Measurements from ENCODE around the gene MBTD1.
"Not testable (repeated sequence)": the region's sequence is repeated elsewhere in the genome, so short reads cannot be mapped to it uniquely, and the experiment has no call there.

Gene MBTD1

DNA sequence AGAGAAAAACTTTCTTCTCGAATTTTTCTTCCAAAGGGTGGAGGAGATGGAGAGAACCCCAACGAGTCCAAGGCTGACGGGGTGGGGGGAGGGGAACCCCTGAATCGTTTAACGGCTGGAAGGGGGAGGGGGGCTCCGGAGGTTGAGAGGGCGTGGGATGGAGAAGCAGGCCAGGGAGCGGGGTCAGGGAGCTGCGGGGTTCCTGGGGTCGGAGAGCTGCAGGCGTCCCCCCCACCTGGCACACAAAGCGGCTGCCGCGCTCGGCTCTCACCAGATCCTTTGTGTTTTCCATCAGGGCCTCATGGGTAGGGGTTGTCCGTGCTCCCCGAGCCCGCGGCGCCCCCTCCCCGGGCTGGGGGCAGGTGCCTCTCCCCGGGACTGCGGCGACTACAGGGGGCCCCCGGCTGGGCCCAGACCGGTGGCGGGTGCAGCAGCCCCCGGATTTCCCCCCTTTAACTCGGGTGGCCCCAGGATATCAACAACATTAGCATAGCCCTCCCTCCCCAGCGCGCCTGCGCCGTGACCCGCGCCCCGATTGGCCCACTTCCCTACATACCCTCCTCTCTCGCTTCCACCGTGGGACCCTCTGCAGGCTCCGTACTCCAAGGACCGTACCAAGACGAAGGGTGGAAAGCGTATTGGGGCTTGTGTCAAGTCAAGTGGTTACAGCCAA is at the start of gene MBTD1:
TSS of gene MBTD1 (minus strand) at position 486 of the 673 bp plus-strand sequence. CDS start 34,888 bp downstream, outside the sequence.
- peak; percentile 99 for DNase-seq

DNA sequence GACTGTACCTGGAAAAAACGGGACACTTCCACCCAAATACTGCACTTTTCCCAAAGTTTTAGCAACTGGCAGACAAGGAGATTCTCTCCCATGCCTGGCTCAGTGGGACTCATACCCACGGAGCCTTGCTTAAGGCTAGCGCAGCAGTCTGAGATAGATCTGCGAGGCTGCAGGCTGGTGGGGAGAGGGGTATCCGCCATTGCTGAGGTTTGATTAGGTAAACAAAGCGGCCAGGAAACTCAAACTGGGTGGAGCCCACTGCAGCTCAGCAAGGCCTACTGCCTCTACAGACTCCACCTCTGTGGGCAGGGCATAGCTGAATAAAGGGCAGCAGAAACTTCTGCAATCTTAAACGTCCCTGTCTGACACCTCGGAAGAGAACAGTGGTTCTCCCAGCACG is 45.3 kb upstream of the MBTD1 start:
- DNase-seq = no peak

DNA sequence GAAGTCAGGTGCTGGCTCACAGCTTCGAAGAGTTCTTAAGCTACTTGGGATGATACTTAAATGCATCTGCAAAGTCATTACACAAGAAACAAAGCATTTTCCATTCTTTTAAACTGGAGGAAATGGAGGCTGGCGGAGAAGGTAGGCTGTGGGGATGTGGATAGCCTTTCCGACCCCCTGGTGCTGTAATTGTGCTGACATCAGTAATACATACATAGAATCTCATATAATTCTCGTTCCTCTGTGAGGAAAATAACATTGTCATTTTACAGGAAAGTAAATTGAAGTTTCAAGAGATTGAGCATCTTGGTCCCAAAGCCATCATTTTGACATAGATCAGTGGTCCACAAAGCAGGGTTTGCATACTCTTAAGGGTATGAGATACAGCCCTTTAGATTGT is 40.0 kb upstream of the MBTD1 start:
- DNase-seq = no peak

DNA sequence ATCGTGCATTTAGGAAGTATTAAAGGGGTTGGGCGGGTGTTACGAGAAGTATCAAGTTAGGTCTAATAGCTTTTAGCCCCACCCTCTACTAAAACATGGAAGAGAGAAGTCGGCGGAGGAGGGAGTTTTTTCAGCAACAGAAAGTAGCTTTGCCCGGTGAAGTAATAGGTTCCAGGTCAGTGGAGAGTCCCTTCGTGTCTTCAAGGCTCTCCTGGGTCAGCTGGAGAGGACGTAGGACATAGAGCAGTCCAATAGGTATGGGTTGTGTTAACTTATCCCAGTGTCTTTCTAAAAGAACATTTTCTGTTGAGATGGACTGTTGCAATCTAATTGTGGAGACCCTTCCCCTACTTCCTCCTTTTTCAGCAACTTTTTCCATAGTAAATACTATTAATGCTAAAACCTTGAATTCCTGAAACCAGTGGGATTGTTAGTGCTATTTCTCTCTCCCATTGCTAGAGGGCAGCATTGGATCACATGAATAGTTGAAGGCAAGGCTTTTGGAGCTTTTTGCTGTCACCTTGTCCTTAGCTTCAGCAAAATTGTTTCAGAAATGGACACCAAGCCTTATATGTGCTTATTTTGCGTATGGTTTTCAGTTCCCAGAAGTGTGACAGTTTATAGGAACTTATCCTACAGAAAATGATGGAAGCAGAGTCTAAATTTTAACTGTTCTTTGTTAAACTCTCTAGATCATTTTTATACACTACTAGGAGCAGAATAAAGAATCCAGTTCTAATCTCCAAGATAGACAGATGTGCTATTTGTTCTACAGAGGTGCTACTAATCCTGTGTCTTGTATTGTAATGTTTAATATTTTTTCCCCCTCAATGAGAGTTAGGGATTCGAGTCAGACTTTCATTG is 38.9 kb upstream of the MBTD1 start:
- no peak for DNase-seq

DNA sequence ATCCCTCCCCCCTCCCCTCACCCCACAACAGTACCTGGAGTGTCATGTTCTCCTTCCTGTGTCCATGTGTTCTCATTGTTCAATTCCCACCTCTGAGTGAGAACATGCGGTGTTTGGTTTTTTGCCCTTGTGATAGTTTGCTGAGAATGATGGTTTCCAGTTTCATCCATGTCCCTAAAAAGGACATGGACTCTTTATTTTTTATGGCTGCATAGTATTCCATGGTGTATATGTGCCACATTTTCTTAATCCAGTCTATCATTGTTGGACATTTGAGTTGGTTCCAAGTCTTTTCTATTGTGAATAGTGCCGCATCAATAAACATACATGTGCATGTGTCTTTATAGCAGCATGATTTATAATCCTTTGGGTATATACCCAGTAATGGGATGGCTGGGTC is 34.5 kb upstream of the MBTD1 start:
- not testable (repeated sequence) for DNase-seq

DNA sequence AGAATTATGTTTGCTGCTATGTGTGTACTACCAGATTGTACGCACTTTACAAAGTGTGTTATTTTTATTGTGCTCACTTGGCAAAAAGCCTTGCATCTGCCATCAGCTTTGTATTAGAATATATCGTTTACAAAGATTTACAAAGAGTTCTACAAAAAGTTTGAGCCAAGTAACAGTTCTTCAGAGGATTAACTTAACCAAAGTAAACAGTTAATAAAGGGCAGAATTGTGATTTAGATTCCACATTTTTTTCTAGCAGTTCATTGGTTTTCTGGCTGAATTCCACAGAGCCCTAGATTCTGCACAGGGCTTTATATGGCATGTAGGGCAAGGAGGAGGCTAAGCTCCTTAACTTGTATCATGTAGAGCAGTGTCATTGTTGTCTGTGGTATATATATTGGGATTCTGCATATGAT is 29.9 kb upstream of the MBTD1 start:
- DNase-seq = no peak

DNA sequence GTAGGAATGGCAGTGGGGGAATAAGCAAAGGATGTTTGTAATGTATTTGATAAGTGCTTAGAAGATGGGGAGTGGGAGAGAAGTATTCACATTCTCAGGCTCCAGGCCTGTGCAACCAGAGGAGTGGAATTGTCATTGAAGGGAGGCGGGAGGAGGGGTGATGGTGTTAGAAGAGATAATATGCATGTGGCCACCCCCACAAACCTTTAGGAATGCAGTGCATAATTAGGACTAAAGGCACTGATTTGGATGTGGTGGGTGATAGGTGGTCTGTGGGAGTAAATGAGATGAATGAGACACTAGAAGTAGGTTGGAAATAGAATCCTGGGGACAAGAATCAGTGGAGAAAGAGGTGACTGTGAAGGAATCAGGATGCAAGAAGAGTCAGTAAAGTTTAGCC is 27.6 kb upstream of the MBTD1 start:
- DNase-seq = no peak

DNA sequence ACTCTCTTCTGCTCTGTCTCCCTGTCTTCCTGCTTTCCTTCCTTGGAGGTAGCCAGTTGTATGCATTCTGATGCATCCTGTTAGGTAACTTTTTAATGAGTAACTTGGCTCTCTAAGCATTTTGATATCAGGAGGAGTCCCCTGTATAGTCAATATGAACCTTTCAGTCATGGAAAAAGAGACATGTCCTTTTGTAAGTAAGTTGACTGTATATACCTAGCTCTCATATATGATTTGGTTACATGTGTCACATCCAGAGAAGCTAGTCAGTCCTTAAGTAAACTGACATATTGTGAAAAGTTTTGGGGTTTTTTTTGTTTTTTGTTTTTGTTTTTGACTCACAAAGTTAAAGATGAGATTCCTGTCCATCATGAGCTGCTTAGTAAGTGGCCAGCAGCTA is 19.3 kb upstream of the MBTD1 start:
- no peak for DNase-seq

DNA sequence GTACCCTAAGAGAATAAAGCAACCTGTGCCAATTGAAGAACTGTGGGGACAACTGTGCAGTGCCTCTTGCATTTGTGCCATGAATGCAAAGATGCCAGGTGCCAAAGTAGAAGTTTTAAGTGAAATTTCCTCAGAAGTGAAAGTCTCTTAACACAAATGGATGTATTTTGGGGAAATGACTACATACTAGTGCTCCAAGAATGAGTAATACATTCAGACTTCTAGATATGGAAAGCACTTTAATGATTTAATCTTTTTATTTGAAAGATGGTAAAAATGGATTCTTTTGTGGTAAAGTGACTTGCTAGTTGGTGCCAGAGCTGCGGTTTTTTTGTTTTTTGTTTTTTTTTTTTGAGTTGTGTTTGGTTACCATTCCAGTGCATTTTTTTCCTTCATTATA is 15.5 kb upstream of the MBTD1 start:
- no peak for DNase-seq

DNA sequence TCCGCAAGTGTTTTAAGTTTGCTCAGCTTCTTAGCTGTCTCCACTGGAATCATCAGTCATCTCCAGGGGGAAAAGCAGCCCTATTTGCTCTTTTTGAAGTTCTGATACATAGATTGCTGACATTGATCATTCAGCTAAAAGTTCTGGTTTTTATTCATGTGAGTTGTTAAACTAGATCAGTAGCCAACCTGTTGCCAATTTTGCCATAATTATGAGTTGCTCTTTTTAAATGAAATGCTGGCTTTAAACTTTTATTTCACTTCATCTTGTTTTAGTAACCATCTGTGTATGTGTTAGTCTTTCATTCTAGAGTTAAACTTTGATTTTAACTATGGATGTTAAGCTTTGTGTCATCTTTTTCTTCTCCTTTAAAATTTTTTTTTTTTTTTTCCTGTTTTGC is 13.0 kb upstream of the MBTD1 start:
- DNase-seq = no peak

DNA sequence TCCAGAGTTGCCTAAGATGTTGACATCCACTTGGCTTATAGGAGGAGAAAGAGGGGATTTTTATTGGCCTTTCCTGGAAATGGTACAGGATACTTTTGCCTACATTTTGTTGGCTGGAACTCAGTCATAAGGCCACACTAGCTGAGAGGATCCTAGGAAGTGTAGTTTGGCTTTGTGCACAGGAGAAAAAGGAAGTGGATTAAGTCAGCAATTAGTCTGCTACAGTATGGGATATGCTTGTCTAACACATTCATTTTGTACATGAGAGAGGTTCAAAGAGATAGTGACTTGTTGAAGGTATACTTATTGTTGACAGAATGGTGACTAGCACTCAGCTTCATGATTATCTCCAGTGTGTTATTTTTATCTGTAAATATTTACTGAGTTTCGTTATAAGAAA is 10.8 kb upstream of the MBTD1 start:
- no peak for DNase-seq

DNA sequence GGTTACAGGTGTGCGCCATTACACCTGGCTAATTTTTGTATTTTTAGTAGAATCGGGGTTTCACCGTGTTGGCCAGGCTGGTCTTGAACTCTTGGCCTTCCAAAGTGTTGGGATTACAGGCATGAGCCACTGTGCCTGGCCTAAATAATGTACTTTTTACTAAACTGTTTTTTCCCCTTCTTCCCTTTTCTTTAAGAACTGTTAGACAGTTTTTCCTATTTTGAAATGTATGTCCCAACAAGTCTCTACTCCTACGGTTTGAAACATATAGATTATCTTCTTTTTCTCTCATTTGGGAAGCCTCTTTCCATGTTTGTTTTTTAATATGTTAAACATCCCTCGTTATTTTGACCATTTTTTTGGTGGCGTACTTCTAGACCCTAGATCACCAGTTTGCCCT is 10.1 kb upstream of the MBTD1 start:
- no peak for DNase-seq

DNA sequence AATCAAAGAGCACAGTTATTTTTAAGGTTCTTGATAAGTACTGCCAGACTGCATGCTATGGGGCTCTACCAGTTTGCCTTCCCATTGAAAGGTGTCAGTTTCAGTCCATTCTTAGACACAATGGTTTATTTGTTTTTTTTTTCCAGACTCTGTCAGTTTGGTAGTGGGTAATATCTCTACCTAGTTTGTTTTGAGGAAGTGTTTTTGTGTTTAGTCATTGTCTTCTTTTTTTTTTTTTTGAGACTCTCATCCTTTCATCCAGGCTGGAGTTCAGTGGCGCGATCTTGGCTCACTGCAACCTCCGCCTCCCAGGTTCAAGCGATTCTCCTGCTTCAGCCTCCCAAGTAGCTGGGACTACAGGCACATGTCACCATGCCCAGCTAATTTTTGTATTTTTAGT is 4.6 kb upstream of the MBTD1 start:
- DNase-seq = not testable (repeated sequence)

DNA sequence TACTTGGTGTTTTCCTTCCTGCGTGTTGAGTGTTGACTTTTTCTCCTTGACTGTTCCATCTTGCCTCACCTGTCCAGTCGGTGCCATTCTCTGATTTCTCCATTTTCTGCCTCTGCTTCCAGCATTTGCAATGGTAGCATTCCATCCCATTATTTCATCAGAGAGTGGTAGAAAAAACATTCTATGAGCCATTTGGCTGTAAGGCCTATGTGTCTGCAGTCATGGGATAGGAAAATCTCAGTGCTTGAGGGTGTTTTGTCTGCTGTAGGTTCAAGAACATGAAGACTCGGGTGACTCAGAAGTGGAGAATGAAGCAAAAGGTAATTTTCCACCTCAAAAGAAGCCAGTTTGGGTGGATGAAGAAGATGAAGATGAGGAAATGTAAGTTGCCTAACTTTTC is 3.2 kb upstream of the MBTD1 start:
- no peak for DNase-seq

DNA sequence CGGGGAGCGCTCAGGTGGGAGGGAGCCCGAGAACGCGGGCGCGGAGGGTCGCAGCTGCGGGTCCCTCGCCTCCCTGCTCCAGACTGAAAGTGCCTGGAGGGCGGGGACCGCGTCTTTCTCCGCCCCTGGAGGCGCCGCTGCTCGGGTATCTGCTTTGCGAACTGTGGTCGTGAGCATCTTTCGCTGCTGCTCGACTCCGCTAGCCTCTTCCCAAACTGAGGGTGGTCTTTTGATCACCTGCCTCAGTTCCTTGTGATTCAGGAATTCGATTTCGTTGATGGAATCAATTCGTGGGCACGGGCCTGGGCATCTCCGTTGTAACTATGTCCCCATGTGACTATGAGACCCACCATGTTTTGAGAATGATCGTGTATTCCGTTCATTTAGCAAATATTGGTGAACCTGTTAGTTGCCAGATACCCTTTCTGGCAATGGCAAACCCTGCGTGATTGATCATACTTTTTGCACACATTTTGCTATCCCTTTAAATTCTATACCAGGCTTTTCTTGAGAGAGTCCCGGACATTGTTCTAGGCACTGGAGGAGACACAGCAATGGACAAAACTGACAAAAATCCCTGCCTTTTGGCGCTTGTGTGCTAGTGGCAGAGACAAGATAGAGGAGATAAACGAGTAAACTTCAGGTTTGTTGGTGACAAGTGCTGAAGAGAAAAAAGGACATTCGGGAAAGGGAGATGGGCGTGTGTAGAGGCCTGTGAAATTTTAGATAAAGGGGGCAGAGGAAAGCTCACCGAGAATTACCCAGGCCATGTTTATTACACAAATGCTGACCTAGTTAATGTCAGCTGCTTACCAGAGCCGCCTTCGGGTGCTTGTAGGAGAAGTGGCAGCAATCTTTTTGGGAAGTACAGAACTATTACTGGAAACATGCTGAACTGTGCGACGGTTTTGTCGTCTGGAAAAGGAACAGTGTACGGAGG is 1.4 kb upstream of the MBTD1 start:
- DNase-seq = peak; percentile 62

DNA sequence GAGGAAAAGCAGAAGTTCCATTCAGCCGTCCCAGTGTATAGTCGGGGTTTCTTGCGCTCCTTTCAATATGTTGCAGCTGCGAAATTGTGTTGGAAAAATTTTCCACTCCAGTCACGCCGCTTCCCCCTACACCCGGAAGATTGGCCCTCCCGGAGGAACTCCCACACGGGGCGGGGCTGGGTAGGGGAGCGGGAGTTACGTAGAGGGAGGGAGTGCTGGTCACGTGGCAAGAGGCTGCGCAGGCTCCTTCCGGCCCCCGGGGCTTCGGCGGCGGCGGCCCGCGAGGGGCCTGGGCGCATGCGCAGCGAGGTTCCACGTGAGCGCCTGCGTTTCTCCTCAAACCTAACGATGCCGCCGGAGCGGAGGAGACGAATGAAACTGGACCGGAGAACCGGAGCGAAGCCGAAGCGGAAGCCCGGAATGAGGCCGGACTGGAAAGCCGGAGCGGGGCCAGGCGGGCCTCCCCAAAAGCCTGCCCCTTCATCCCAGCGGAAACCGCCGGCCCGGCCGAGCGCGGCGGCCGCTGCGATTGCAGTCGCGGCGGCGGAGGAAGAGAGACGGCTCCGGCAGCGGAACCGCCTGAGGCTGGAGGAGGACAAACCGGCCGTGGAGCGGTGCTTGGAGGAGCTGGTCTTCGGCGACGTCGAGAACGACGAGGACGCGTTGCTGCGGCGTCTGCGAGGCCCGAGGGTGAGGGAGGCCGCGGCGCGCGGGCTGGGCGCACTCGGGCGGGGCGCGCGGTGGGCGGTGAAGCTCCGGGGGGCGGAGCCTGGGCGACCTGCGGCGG is 581 bp upstream of the MBTD1 start, which contains the start of gene UTP18:
TSS of gene UTP18 (plus strand) at position 310 of the 787 bp plus-strand sequence. CDS start at position 349, 39 bp downstream.
- peak; percentile 99 for DNase-seq

DNA sequence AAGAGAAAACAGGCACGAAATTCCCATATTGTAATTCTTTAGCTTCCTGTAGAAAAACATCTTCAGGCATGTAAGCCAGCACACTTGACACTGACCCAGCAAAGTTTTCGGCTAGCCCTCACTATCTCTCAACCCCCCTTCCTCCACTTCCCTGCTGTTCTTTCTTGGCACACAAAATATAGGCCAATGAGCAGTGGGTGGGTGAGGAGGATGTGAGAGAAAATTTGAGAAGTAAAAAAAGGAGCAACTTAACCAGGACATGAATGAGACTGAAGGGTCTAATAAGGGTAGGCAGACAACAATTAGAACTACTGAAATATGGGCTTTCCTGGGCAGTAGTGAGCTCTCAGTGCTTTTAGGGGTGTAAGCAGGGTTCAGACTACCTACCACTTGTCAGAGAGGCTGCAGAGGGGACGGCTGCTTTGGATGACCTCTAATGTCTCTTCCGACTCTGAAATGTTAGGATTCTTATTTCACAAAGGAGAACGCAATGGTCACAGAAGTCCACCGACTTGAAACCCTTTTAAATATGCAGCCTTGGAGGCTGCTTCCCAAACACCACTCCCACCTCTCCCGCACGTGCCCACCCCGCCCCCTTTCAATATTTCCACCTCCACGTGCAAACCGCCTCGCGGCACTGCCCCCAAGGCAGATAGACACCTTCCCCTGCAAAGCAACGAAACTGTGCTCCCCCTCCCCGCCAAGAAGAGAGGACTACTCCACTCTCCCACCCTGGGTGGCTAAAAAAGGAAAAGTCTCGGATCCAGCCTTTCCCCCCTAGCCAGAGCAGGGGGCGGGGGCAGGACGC is 889 bp downstream of the MBTD1 start:
- DNase-seq = no peak

DNA sequence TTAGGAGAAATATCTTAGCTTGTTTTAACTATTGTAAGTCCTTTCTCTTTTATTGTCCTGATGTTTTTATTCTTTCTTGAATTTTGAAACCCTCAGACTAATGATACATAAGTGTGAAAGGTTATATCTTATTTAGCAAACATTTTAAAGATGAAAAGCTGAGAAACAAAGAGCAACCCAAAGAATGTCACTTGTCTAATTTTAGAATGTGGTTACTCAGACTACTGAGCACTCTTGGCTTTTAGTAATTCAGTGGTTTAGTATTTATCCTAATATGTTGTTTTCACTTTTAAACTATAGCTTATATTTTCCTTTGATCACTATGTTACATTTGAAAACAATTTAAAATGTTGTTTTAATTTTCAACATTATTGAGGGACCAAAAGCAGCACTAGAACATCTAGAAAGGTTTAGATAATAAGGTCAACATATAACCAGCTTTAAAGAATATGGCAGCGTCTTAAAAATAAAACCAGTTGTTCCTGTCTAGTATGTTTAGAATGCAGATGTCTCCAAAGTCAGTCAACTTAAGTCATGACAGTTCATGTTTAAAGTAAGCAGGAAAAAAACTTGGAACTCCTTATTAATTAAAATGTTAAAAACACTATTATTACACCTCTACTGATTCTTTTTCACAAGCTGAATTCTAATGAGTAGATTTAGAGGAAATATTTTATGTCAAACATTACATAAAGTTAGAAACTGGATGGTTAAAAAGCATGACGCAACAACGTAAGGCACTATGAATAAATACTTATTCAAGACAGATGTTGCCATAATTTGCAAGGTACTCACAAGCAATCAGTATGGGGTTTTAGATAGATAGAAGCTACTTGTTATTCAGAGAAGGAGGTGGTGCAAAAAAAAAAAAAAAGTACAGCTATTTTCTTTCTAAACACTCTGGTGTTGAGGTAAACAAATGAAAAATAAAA is 2.4 kb downstream of the MBTD1 start:
- no peak for DNase-seq

DNA sequence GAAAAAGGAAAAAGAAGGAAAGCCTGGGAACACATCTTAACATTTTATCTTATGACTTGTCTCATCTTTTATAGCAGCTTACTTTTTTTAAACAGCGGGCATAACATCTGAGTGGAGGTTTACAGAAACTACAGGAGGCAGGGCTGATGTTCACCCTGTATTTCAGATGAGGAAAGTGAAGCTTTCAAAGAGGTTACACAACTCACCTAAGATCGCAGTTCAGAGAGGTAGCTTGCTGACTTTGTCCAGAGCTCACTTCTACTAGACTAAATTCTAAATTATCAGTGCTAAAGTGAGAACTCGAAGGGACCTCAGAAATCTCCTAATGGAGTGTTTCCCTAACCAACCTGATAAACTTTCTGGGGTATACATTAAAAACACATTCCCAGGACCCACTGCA is 3.7 kb downstream of the MBTD1 start:
- no peak for DNase-seq

DNA sequence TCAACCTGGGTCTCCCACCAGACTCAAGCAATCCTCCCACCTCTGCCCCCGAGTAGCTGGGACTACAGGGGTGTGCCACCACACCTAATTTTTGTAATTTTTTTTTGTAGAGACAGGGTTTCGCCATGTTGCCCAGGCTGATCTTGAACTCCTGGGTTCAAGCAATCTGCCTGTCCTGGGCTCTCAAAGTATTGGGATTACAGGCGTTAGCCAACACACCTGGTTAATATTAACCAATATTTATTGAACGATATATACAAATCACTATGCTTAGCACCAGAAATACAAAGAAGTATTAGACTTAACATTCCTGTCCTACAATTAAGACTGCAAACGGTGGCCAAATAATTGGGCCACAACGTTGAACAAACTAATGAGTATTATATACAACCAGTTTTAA is 4.2 kb downstream of the MBTD1 start:
- no peak for DNase-seq

All from KG1 (cell line).